Astrocyte (in vitro differentiated cells and primary cell): ENCODE results near the gene GSTT4. TPM values are rescaled to one million over a fixed set of nuclear protein-coding genes. Genes with fewer than 3 reads are reported as not detected.
"Not testable (repeated sequence)": the region's sequence is repeated elsewhere in the genome, so short reads cannot be mapped to it uniquely, and the experiment has no call there.

Experiments
- DNase-seq: peaks from one replicate; pipeline ENCODE4 v3.0.0-alpha.2; 2010; ENCODE audit warnings: low read depth
- FAIRE-seq: peaks from 2 replicates; lab custom pipeline; 2011; peaks lifted over from hg19 to GRCh38; lab: Jason Lieb, UNC
- H2AFZ ChIP-seq: 2 replicates; pipeline ENCODE4 v1.6.0; 2012; ENCODE audit warnings: low read depth, low read length, inconsistent platforms
- H3K27ac ChIP-seq: 2 replicates; pipeline ENCODE4 v1.5.1; 2011; ENCODE audit warnings: low read depth, low read length, inconsistent platforms
- H3K27me3 ChIP-seq: 2 replicates; pipeline ENCODE4 v1.6.0; 2011; ENCODE audit warnings: low read length, inconsistent platforms; ENCODE audit not compliant: insufficient read depth
- H3K36me3 ChIP-seq: 2 replicates; pipeline ENCODE4 v1.5.1; 2011; ENCODE audit warnings: low read length, inconsistent platforms; ENCODE audit not compliant: insufficient read depth
- H3K4me1 ChIP-seq: 2 replicates; pipeline ENCODE4 v1.5.1; 2011; ENCODE audit warnings: low read length, inconsistent platforms; ENCODE audit not compliant: insufficient read depth
- H3K4me2 ChIP-seq: 2 replicates; pipeline ENCODE4 v1.6.0; 2012; ENCODE audit warnings: low read length, inconsistent platforms
- H3K4me3 ChIP-seq: 2 replicates; pipeline ENCODE4 v1.5.1; 2011; ENCODE audit warnings: low read depth, mild to moderate bottlenecking, low read length, inconsistent platforms; ENCODE audit not compliant: insufficient read depth
- H3K79me2 ChIP-seq: 2 replicates; pipeline ENCODE4 v1.6.0; 2012; ENCODE audit warnings: mild to moderate bottlenecking, low read length, inconsistent platforms; ENCODE audit not compliant: insufficient read depth
- H3K9ac ChIP-seq: 2 replicates; pipeline ENCODE4 v1.6.0; 2012; ENCODE audit warnings: mild to moderate bottlenecking, low read length, inconsistent platforms
- H3K9me3 ChIP-seq: 2 replicates; pipeline ENCODE4 v1.5.1; 2012; ENCODE audit warnings: low read depth, mild to moderate bottlenecking, low read length, inconsistent platforms; ENCODE audit not compliant: insufficient read depth
- H4K20me1 ChIP-seq: 2 replicates; pipeline ENCODE4 v1.6.0; 2012; ENCODE audit warnings: low read length, inconsistent platforms; ENCODE audit not compliant: insufficient read depth
- H3K27ac Mint-ChIP-seq: one replicate; pipeline ENCODE4 v1.8.0; 2021; ENCODE audit warnings: mild to moderate bottlenecking, mixed read lengths; ENCODE audit not compliant: unreplicated experiment
- H3K27me3 Mint-ChIP-seq: one replicate; pipeline ENCODE4 v1.8.0; 2021; ENCODE audit warnings: low read depth, mixed read lengths; ENCODE audit not compliant: unreplicated experiment
- H3K36me3 Mint-ChIP-seq: one replicate; pipeline ENCODE4 v1.8.0; 2021; ENCODE audit warnings: low read depth, mixed read lengths; ENCODE audit not compliant: unreplicated experiment
- H3K4me1 Mint-ChIP-seq: one replicate; pipeline ENCODE4 v1.8.0; 2021; ENCODE audit warnings: low read depth, mixed read lengths; ENCODE audit not compliant: unreplicated experiment
- H3K4me3 Mint-ChIP-seq: one replicate; pipeline ENCODE4 v1.8.0; 2021; ENCODE audit warnings: mild to moderate bottlenecking, moderate library complexity, mixed read lengths; ENCODE audit not compliant: unreplicated experiment
- H3K9me3 Mint-ChIP-seq: one replicate; pipeline ENCODE4 v1.8.0; 2021; ENCODE audit warnings: mild to moderate bottlenecking, mixed read lengths; ENCODE audit not compliant: unreplicated experiment
- EZH2 ChIP-seq: IDR thresholded peaks from 2 replicates; pipeline ENCODE4 v1.6.1; 2012; ENCODE audit warnings: mild to moderate bottlenecking, low read length, inconsistent platforms; ENCODE audit not compliant: insufficient read depth
- total RNA-seq: library from RNA; stranded (reverse); gene quantifications from 2 replicates; pipeline ENCODE4 v1.2.1, GENCODE V29; 2021
- TF ChIP-seq, protein P1 (sequence below): IDR thresholded peaks from 2 replicates; pipeline ENCODE4 v1.5.1; 2011; ENCODE audit warnings: low read depth, mild to moderate bottlenecking, inconsistent platforms, low read length, moderate library complexity; ENCODE audit not compliant: insufficient read depth

GSTT4 gene
- total RNA-seq, 1 donor from 2014 or later = not detected

DNA sequence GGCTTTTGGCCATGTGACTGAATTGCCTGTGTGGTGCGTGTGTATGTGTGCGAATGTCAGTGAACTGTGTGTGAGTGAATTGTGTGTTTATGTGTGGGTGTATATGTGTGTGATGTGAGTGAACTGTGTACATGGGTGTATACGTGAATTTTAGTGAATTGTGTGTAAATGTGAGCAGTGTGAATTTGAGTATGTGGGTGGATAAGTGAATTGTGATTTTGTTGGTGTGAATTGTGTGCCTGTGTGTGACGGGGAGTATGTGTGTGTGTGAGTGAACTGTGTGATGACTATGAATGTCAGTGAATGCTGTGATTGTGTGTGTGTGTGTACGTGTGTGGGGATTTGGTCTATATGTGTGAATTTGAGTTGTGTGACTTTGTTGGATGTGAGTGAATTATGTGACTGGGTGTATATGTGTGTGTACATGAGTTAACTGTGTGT lies 35.0 kb downstream of the GSTT4 start:
- H2AFZ ChIP-seq = no peak overlapping the region
- no peaks in the 10 kb centered on the region for H3K9me3 ChIP-seq
- no peak for TF ChIP-seq EZH2
- H3K27me3 ChIP-seq = no peaks in the 10 kb centered on the region
- no peak overlapping the region for H3K27ac ChIP-seq
- no peaks in the 10 kb centered on the region for H3K27me3 Mint-ChIP-seq
- no peak overlapping the region for H3K27ac Mint-ChIP-seq
- no peaks in the 10 kb centered on the region for H3K4me1 Mint-ChIP-seq
- peaks cover 19% of the 10 kb centered on the region for H3K79me2 ChIP-seq
- peaks cover 13% of the 10 kb centered on the region for H3K36me3 ChIP-seq
- FAIRE-seq = no peak
- H3K36me3 Mint-ChIP-seq = peaks cover 5% of the 10 kb centered on the region
- no peak overlapping the region for H3K4me2 ChIP-seq
- no peak overlapping the region for H3K9ac ChIP-seq
- no peak for DNase-seq
- no peaks in the 10 kb centered on the region for H3K4me1 ChIP-seq
- no peaks in the 10 kb centered on the region for H3K9me3 Mint-ChIP-seq
- peaks cover 19% of the 10 kb centered on the region for H4K20me1 ChIP-seq
- no peak overlapping the region for H3K4me3 ChIP-seq
- no peak overlapping the region for H3K4me3 Mint-ChIP-seq

DNA sequence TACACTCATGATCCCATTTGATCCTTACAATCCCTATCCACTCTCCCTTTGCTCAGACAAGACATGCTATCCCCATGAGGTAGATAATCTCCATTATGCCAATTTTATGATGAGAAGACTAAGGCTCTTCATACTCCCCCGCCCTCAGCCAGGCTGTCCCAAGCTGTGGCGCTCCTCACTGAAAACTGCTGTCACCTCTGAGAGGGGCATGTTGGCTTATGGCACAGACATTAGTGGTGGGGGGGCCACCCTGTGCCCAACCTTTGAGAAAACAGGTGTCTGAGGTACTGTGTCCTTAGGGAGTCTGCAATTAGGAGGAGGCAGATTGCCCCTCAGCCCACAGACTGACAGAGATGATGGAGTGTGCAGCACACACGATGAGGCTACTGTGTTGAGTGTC lies 36.2 kb downstream of the GSTT4 start:
- Histone ChIP-seq H4K20me1 (peaks cover 19% of the 10 kb centered on the region), H3K9me3 (no peaks in the 10 kb centered on the region), H3K27ac (no peak overlapping the region), H3K4me3 (no peak overlapping the region), H3K9ac (no peak overlapping the region), H3K36me3 (peaks cover 13% of the 10 kb centered on the region), H3K79me2 (peaks cover 19% of the 10 kb centered on the region), H3K27me3 (no peaks in the 10 kb centered on the region), H3K4me1 (no peaks in the 10 kb centered on the region), H2AFZ (no peak overlapping the region), H3K4me2 (no peak overlapping the region)
- no peak for FAIRE-seq
- Mint-ChIP-seq H3K4me1 (no peaks in the 10 kb centered on the region), H3K36me3 (peaks cover 5% of the 10 kb centered on the region), H3K27ac (peak overlapping the region; percentile 53), H3K4me3 (peak overlapping the region; percentile 57), H3K27me3 (no peaks in the 10 kb centered on the region), H3K9me3 (no peaks in the 10 kb centered on the region)
- no peak for DNase-seq
- no peak for TF ChIP-seq EZH2
- TF ChIP-seq, protein P1, sequence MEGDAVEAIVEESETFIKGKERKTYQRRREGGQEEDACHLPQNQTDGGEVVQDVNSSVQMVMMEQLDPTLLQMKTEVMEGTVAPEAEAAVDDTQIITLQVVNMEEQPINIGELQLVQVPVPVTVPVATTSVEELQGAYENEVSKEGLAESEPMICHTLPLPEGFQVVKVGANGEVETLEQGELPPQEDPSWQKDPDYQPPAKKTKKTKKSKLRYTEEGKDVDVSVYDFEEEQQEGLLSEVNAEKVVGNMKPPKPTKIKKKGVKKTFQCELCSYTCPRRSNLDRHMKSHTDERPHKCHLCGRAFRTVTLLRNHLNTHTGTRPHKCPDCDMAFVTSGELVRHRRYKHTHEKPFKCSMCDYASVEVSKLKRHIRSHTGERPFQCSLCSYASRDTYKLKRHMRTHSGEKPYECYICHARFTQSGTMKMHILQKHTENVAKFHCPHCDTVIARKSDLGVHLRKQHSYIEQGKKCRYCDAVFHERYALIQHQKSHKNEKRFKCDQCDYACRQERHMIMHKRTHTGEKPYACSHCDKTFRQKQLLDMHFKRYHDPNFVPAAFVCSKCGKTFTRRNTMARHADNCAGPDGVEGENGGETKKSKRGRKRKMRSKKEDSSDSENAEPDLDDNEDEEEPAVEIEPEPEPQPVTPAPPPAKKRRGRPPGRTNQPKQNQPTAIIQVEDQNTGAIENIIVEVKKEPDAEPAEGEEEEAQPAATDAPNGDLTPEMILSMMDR = no peak

DNA sequence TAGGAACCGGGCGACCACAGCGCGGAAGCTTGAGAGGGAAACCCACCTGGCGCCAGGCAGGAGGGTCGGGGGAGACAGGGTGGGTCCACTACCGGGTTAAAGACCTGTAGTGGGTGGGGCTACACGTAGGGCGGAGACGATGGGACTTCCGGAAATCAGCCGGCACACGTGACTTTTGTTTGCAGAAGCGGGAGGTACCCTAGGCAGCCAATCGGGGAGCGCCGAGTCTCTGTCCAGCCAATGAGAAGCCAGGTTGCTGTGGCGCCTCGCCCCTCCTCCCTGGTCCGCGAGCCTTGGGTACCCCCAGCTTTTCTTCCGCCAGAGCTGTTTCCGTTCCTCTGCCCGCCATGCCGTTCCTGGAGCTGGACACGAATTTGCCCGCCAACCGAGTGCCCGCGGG lies 38.7 kb downstream of the GSTT4 start, which contains the start of gene DDTL:
DDTL (plus strand) TSS at position 321 of the 400 bp plus-strand sequence; CDS start at position 348, 27 bp downstream.
- not testable (repeated sequence) for H3K36me3 Mint-ChIP-seq, DNase-seq, H3K27ac ChIP-seq, H3K9me3 Mint-ChIP-seq, H3K4me3 ChIP-seq, H3K4me3 Mint-ChIP-seq, H3K27me3 ChIP-seq, H3K9me3 ChIP-seq, H3K27me3 Mint-ChIP-seq, H3K4me2 ChIP-seq, H2AFZ ChIP-seq, H3K4me1 ChIP-seq, H3K27ac Mint-ChIP-seq, H3K4me1 Mint-ChIP-seq, H3K9ac ChIP-seq
- Histone ChIP-seq H3K79me2 (peaks cover 16% of the 10 kb centered on the region), H4K20me1 (peaks cover 15% of the 10 kb centered on the region), H3K36me3 (peaks cover 13% of the 10 kb centered on the region)
- FAIRE-seq = peak; percentile 89

DNA sequence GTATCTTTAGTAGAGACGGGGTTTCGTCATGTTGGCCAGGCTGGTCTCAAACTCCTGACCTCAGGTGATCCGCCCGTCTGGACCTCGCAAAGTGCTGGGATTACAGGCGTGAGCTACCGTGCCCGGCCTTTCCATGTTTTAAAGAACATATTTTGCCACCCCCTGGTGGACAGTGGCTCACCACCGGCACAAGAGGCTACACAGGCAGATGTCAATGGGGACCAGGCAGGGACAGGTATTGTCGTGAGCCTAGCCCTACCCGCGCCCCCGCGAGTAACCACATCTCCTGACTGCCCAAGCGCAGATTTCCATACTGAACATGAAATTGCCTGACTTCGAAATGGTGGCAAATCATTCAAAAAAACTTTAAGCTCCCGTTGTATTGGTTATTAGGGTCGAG lies 39.2 kb downstream of the GSTT4 start:
- H3K4me1 ChIP-seq, H3K27ac Mint-ChIP-seq, H3K9ac ChIP-seq, H2AFZ ChIP-seq, H3K27me3 Mint-ChIP-seq, H3K4me3 Mint-ChIP-seq, H3K4me3 ChIP-seq, H3K27me3 ChIP-seq, FAIRE-seq, DNase-seq, H3K4me1 Mint-ChIP-seq, H3K27ac ChIP-seq, H3K36me3 Mint-ChIP-seq, H3K9me3 Mint-ChIP-seq, H3K4me2 ChIP-seq, H3K9me3 ChIP-seq: not testable (repeated sequence)
- peaks cover 13% of the 10 kb centered on the region for H3K36me3 ChIP-seq
- H3K79me2 ChIP-seq = peaks cover 11% of the 10 kb centered on the region
- peaks cover 10% of the 10 kb centered on the region for H4K20me1 ChIP-seq

DNA sequence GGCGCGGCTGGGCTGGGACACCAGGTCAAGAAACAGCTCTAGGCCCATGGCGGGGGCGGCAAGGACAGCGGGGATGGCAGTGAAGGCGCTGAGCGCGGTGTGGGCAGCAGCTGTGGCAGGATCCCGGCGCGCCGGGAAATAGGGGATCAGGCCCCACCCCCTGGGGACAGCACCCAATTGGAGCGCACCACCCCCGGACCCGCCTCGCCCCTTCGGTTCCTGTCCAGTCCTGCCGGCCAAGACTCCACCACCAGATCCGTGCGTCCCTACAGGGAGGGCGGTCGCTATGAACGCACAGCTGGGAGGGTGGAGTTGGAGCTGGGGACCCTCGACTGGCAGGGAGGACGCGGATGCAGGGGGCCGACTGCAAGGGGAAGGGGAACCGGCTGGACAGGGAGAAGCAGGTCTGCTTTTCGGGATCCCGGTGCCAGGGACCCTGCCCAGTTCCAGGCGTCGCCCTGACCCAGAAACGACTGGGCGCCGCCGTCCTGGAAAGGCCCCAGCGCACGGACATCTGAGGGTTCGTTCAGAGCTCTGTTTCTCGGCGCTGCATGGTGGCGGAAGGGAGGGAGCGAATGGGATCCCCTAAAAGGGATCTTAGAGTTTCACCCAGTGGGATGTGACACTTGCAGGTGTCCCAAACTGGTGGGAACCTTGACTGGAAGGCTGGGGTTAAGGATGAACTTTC lies 44.0 kb downstream of the GSTT4 start, which contains the start of gene GSTT2B:
GSTT2B (minus strand) TSS at position 112 of the 688 bp plus-strand sequence; CDS start at position 48, 64 bp downstream.
- H2AFZ ChIP-seq, H4K20me1 ChIP-seq, H3K36me3 Mint-ChIP-seq, H3K79me2 ChIP-seq, H3K27me3 Mint-ChIP-seq, DNase-seq, H3K27me3 ChIP-seq, H3K9ac ChIP-seq, H3K4me1 ChIP-seq, H3K9me3 Mint-ChIP-seq, H3K27ac Mint-ChIP-seq, H3K4me1 Mint-ChIP-seq, FAIRE-seq, H3K9me3 ChIP-seq, H3K27ac ChIP-seq, H3K36me3 ChIP-seq, H3K4me3 ChIP-seq, H3K4me3 Mint-ChIP-seq: not testable (repeated sequence)
- peak within 1 kb of the TSS; percentile 57 for H3K4me2 ChIP-seq
